Upper lobe of right lung (tissue), 1 donor: Measurements from ENCODE around the gene FOXC2. TPM values are rescaled to one million over a fixed set of nuclear protein-coding genes. Genes with fewer than 3 reads are reported as not detected.
A peak's percentile ranks its signal among the peaks of the same experiment; 100 is the strongest.
"Not testable (repeated sequence)": the region's sequence is repeated elsewhere in the genome, so short reads cannot be mapped to it uniquely, and the experiment has no call there.

Source experiments
- ATAC-seq: fragments of 200-7000 bp; cut with Tn5 transposase; one replicate; pipeline ENCODE4 v1.9.1; 2020; ENCODE audit warnings: mild to moderate bottlenecking, moderate library complexity
- DNase-seq: peaks from one replicate; pipeline ENCODE4 v3.0.0-alpha.2; 2020
- H3K27ac ChIP-seq: fragments of 200-600 bp; one replicate; pipeline ENCODE4 v1.8.0; 2022
- H3K27me3 ChIP-seq: fragments of 200-600 bp; one replicate; pipeline ENCODE4 v1.8.0; 2022; ENCODE audit warnings: mild to moderate bottlenecking
- H3K36me3 ChIP-seq: fragments of 200-600 bp; one replicate; pipeline ENCODE4 v1.8.0; 2022
- H3K4me1 ChIP-seq: fragments of 200-600 bp; one replicate; pipeline ENCODE4 v1.8.0; 2022
- H3K4me3 ChIP-seq: fragments of 200-600 bp; one replicate; pipeline ENCODE4 v1.8.0; 2022; ENCODE audit warnings: mild to moderate bottlenecking
- H3K9me3 ChIP-seq: fragments of 200-600 bp; one replicate; pipeline ENCODE4 v1.8.0; 2022
- CTCF ChIP-seq: fragments of 200-600 bp; IDR thresholded peaks from one replicate; pipeline ENCODE4 v1.8.0; 2022; ENCODE audit warnings: antibody characterized with exemption
- intact Hi-C: fragments of 100-400 bp; cut with DNase I; formaldehyde crosslinking; loops from one replicate; pipeline ENCODE4 v1.11.0; 2022
- total RNA-seq: library from RNA; stranded (reverse); fragmentation: NEBNext Ultra II Directional; extraction: Animal tissue kit (Norgen Biotek cat#: 25700); gene quantifications from one replicate; pipeline ENCODE4 v1.2.1, GENCODE V29; 2021
- donor health status: DM: no; HTN: yes; CAD: no; lungs with severe emphysema.

FOXC2 gene
- total RNA-seq, 1 donor from 2014 or later = 1.1 TPM

GRCh38 chr16:86587487-86587886 lies 20.9 kb downstream of the FOXC2 start:
- Histone ChIP-seq H3K27me3 (peaks cover 12% of the 10 kb centered on the region), H3K36me3 (no peaks in the 10 kb centered on the region), H3K9me3 (no peaks in the 10 kb centered on the region), H3K27ac (no peak overlapping the region), H3K4me1 (no peaks in the 10 kb centered on the region), H3K4me3 (no peak overlapping the region)
- DNase-seq = no peak
- no peak for TF ChIP-seq CTCF
- intact Hi-C loops = no loop called here
- ATAC-seq = no peak

GRCh38 chr16:86587955-86588354 lies 21.3 kb downstream of the FOXC2 start:
- H3K36me3 ChIP-seq, ATAC-seq, H3K27ac ChIP-seq, H3K9me3 ChIP-seq, intact Hi-C loops, H3K4me3 ChIP-seq, H3K4me1 ChIP-seq, DNase-seq: not testable (repeated sequence)
- H3K27me3 ChIP-seq = peaks cover 17% of the 10 kb centered on the region

GRCh38 chr16:86590501-86591144 lies 24.0 kb downstream of the FOXC2 start:
- ATAC-seq (peak; percentile 24), DNase-seq (no peak)
- H3K9me3 ChIP-seq = no peaks in the 10 kb centered on the region
- H3K27ac ChIP-seq = no peak overlapping the region
- no peak for TF ChIP-seq CTCF
- H3K4me1 ChIP-seq = no peaks in the 10 kb centered on the region
- intact Hi-C loops = no loop called here
- no peaks in the 10 kb centered on the region for H3K36me3 ChIP-seq
- H3K4me3 ChIP-seq = no peak overlapping the region
- peaks cover 29% of the 10 kb centered on the region for H3K27me3 ChIP-seq

GRCh38 chr16:86591270-86591669 lies 24.6 kb downstream of the FOXC2 start:
- TF ChIP-seq CTCF = no peak
- intact Hi-C loops = no loop called here
- H3K4me3 ChIP-seq = no peak overlapping the region
- H3K27me3 ChIP-seq = peaks cover 30% of the 10 kb centered on the region
- no peak for ATAC-seq
- H3K27ac ChIP-seq = no peak overlapping the region
- no peaks in the 10 kb centered on the region for H3K4me1 ChIP-seq
- H3K36me3 ChIP-seq = no peaks in the 10 kb centered on the region
- no peaks in the 10 kb centered on the region for H3K9me3 ChIP-seq
- no peak for DNase-seq

- no peak overlapping the region for H3K27ac ChIP-seq
- no peaks in the 10 kb centered on the region for H3K9me3 ChIP-seq
Observed at GRCh38 chr16:86593913-86594620, 27.4 kb downstream of the FOXC2 start.

More at GRCh38 chr16:86593913-86594620, 27.4 kb downstream of the FOXC2 start:
- no peak overlapping the region for H3K4me3 ChIP-seq
- intact Hi-C loops = no loop called here
- TF ChIP-seq CTCF = no peak
- no peak for DNase-seq
- no peaks in the 10 kb centered on the region for H3K36me3 ChIP-seq
- no peaks in the 10 kb centered on the region for H3K4me1 ChIP-seq
- H3K27me3 ChIP-seq = peaks cover 30% of the 10 kb centered on the region
- ATAC-seq = no peak
